Thoracic aorta (tissue), 2 donors: ENCODE data around the gene USP13. TPM values are rescaled to one million over a fixed set of nuclear protein-coding genes. Genes with fewer than 3 reads are reported as not detected.

Source experiments
- ATAC-seq: fragments of 150-250 bp; one replicate; pipeline ENCODE4 v1.8.0; 2017; ENCODE audit warnings: low read depth; ENCODE audit not compliant: insufficient number of reproducible peaks, low FRiP score
- DNase-seq: peaks from one replicate; pipeline ENCODE4 v3.0.0-alpha.2; 2020; ENCODE audit warnings: low spot score
- H3K27ac ChIP-seq, 2 donors: fragments of 200-600 bp; sonication (generic); 1 replicate in 1 of 2; 2 replicates in 1 of 2; pipeline ENCODE4 v1.5.1; 2016; ENCODE audit warnings: mild to moderate bottlenecking in 2 of 2, moderate library complexity in 2 of 2
- H3K27me3 ChIP-seq: fragments of 200-600 bp; sonication (generic); replicated peaks from 2 replicates; pipeline ENCODE4 v1.6.0; 2016; ENCODE audit warnings: mild to moderate bottlenecking; ENCODE audit not compliant: insufficient read depth
- H3K36me3 ChIP-seq: fragments of 200-600 bp; sonication (generic); one replicate; pipeline ENCODE4 v1.5.1; 2016
- H3K4me1 ChIP-seq, 2 donors: fragments of 200-600 bp; sonication (generic); 1 replicate in 1 of 2; 2 replicates in 1 of 2; pipeline versions ENCODE4 v1.5.1 to v1.6.0; 2016; ENCODE audit warnings: low read depth in 2 of 2, mild to moderate bottlenecking in 1 of 2; ENCODE audit not compliant: control insufficient read depth in 1 of 2
- H3K4me3 ChIP-seq: fragments of 200-600 bp; sonication (generic); 2 replicates; pipeline ENCODE4 v1.5.1; 2016; ENCODE audit warnings: mild to moderate bottlenecking
- H3K9me3 ChIP-seq: fragments of 200-600 bp; sonication (generic); 2 replicates; pipeline ENCODE4 v1.5.1; 2016
- total RNA-seq, 2 donors: library from RNA; depleted of rRNA; stranded (reverse); fragments of >200 nt; gene quantifications; one replicate each; pipeline versions ENCODE4 v1.1.0 to v1.2.3, GENCODE V29; 2016
- TF ChIP-seq, protein P1 (sequence below): fragments of 200-600 bp; sonication (generic); IDR thresholded peaks from one replicate; pipeline ENCODE4 v1.5.1; 2019; ENCODE audit warnings: antibody characterized with exemption

Gene USP13
- total RNA-seq, 2 donors from 2014 or later, result 5.1 to 8.2 TPM

DNA sequence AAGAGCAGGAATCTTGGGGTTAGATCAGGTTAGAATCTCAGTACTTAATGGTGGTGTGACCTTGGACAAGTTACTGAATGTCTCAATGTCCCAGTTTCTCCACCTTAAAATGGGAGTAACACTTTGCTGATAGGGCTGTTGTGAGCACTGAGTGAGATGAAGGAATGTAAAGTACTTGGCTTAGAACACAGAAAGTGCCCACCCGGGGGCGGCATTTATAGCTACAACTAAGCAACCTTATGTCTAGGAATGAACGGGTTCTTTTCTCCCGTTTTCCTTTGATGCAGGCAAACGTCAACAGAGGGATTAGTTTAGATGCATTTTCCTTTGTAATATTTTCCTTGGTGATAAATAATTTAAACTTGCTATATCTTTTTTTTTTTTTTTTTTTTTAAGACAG is 176.6 kb downstream of the USP13 start:
- H3K27me3 ChIP-seq, result no peaks in the 10 kb centered on the region
- no peak for ATAC-seq
- H3K9me3 ChIP-seq, result no peaks in the 10 kb centered on the region
- no peak overlapping the region for H3K27ac ChIP-seq
- no peak overlapping the region for H3K4me3 ChIP-seq
- no peaks in the 10 kb centered on the region for H3K4me1 ChIP-seq
- DNase-seq, result no peak
- TF ChIP-seq, protein P1, sequence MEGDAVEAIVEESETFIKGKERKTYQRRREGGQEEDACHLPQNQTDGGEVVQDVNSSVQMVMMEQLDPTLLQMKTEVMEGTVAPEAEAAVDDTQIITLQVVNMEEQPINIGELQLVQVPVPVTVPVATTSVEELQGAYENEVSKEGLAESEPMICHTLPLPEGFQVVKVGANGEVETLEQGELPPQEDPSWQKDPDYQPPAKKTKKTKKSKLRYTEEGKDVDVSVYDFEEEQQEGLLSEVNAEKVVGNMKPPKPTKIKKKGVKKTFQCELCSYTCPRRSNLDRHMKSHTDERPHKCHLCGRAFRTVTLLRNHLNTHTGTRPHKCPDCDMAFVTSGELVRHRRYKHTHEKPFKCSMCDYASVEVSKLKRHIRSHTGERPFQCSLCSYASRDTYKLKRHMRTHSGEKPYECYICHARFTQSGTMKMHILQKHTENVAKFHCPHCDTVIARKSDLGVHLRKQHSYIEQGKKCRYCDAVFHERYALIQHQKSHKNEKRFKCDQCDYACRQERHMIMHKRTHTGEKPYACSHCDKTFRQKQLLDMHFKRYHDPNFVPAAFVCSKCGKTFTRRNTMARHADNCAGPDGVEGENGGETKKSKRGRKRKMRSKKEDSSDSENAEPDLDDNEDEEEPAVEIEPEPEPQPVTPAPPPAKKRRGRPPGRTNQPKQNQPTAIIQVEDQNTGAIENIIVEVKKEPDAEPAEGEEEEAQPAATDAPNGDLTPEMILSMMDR, result no peak
- H3K36me3 ChIP-seq, result no peaks in the 10 kb centered on the region

DNA sequence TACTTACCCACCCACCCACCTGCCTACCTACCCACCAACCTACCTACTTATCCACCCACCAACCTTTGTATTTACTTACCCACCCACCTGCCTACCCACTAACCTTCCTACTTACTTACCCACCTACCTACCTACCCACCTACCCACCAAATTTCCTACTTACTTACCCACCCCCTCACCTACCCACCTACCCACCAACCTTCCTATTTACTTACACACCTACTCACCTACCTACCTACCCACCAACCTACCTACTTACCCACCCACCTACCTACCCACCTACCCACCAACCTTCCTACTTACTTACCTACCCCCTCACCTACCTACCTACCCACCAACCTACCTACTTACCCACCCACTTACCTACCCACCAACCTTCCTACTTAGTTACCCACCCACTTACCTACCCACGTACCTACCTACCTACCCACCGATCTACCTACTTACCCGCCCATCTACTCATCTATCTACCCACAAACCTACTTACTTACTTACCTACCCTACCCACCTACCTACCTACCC is 179.6 kb downstream of the USP13 start:
- Histone ChIP-seq H3K27ac (no peak overlapping the region), H3K9me3 (no peaks in the 10 kb centered on the region), H3K36me3 (no peaks in the 10 kb centered on the region), H3K4me3 (no peak overlapping the region), H3K4me1 (no peaks in the 10 kb centered on the region), H3K27me3 (no peaks in the 10 kb centered on the region)
- no peak for DNase-seq
- TF ChIP-seq, protein P1, result no peak
- no peak for ATAC-seq

DNA sequence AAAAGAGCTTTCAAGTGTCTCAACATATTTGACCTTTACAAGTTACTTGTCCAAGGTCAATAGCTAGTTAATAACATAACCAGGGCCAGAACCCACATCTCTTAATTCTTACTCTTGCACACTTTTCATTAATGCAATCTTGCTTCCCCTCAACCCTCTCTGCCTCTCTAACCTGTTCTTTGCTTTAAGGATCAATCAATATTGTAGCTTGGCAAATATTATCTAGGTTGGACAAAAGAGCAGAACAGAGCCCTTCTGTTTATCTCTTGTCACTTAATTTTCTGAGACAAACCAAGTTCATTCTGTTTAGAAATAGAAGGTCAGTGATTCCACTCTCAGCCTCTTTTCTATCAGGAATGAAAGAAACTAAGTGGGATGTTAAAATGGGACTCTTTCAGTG is 180.5 kb downstream of the USP13 start:
- TF ChIP-seq, protein P1, result no peak
- no peak overlapping the region for H3K4me3 ChIP-seq
- no peak overlapping the region for H3K27ac ChIP-seq
- no peaks in the 10 kb centered on the region for H3K27me3 ChIP-seq
- ATAC-seq (no peak), DNase-seq (no peak)
- H3K36me3 ChIP-seq, result no peaks in the 10 kb centered on the region
- H3K4me1 ChIP-seq, result no peaks in the 10 kb centered on the region
- H3K9me3 ChIP-seq, result no peaks in the 10 kb centered on the region

DNA sequence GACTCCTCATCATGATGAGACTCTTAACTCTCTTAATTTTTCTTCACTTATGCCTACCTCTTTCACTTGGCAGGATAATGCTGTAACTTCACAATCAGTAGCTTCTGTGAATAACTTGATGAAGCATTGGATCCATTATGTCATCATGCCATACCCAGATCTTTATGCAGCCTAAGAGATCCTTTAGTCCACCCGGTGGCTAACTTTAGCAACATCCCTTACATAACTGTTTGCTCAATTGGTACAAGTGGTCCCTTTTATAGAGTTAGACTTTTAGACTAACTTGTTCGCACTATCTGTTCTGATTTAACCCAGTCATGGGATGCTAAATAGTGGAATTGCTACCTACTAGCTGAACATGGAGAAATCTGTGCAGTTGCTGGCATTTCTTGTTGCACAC is 184.5 kb downstream of the USP13 start:
- no peak overlapping the region for H3K27ac ChIP-seq
- no peaks in the 10 kb centered on the region for H3K4me1 ChIP-seq
- DNase-seq (no peak), ATAC-seq (no peak)
- H3K4me3 ChIP-seq, result no peak overlapping the region
- no peaks in the 10 kb centered on the region for H3K27me3 ChIP-seq
- H3K36me3 ChIP-seq, result no peaks in the 10 kb centered on the region
- TF ChIP-seq, protein P1, result no peak
- no peaks in the 10 kb centered on the region for H3K9me3 ChIP-seq

Other genes starting within 250 kb of the USP13 start
- 10 to 100 TPM; 66.2 to 66.7 TPM for gene GNB4, start 201.6 kb upstream of the USP13 start, total RNA-seq
- 10 to 100 TPM in 1 of 2 donors, 1 to 10 TPM in 1; 9.7 to 50.3 TPM for gene ACTL6A, start 90.1 kb upstream of the USP13 start, total RNA-seq
- 10 to 100 TPM; 22.1 to 28.0 TPM for gene MRPL47, start 48.4 kb upstream of the USP13 start, total RNA-seq
- gene NDUFB5, start 48.2 kb upstream of the USP13 start, total RNA-seq, result 10 to 100 TPM; 47.1 to 56.0 TPM